Measurements from ENCODE around the gene VWF. TPM values are rescaled to one million over a fixed set of nuclear protein-coding genes. Genes with fewer than 3 reads are reported as not detected.

Gene VWF
- total RNA-seq, 2 donors from 2014 or later: 164 to 251 TPM

- TF ChIP-seq, protein P1, sequence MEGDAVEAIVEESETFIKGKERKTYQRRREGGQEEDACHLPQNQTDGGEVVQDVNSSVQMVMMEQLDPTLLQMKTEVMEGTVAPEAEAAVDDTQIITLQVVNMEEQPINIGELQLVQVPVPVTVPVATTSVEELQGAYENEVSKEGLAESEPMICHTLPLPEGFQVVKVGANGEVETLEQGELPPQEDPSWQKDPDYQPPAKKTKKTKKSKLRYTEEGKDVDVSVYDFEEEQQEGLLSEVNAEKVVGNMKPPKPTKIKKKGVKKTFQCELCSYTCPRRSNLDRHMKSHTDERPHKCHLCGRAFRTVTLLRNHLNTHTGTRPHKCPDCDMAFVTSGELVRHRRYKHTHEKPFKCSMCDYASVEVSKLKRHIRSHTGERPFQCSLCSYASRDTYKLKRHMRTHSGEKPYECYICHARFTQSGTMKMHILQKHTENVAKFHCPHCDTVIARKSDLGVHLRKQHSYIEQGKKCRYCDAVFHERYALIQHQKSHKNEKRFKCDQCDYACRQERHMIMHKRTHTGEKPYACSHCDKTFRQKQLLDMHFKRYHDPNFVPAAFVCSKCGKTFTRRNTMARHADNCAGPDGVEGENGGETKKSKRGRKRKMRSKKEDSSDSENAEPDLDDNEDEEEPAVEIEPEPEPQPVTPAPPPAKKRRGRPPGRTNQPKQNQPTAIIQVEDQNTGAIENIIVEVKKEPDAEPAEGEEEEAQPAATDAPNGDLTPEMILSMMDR (IDR thresholded peaks at IDR 0.05): no peak
- H3K4me1 ChIP-seq (ENCODE audit: control insufficient read depth in 1 of 2, low read depth in 2 of 2): no peaks in the 10 kb centered on the region
- no peaks in the 10 kb centered on the region for H3K36me3 ChIP-seq
- ATAC-seq (ENCODE audit: insufficient number of reproducible peaks, low FRiP score, low read depth): no peak
- H3K27ac ChIP-seq: no peak overlapping the region
- no peaks in the 10 kb centered on the region for H3K9me3 ChIP-seq
- H3K27me3 ChIP-seq (replicated peaks; ENCODE audit: insufficient read depth): no peaks in the 10 kb centered on the region
- DNase-seq (ENCODE audit: low spot score): no peak
- no peak overlapping the region for H3K4me3 ChIP-seq
Measured at GRCh38 chr12:6122201-6122600, 2.3 kb downstream of the VWF start.

- Histone ChIP-seq H3K27ac (no peak overlapping the region), H3K4me1 (ENCODE audit: control insufficient read depth in 1 of 2, low read depth in 2 of 2) (no peaks in the 10 kb centered on the region), H3K27me3 (replicated peaks; ENCODE audit: insufficient read depth) (no peaks in the 10 kb centered on the region), H3K9me3 (no peaks in the 10 kb centered on the region), H3K36me3 (no peaks in the 10 kb centered on the region), H3K4me3 (no peak overlapping the region)
- no peak for DNase-seq (ENCODE audit: low spot score)
- TF ChIP-seq, protein P1 (IDR thresholded peaks at IDR 0.05): no peak
- ATAC-seq (ENCODE audit: insufficient number of reproducible peaks, low FRiP score, low read depth): no peak
Measured at GRCh38 chr12:6120796-6121473, 3.5 kb downstream of the VWF start.

DNA sequence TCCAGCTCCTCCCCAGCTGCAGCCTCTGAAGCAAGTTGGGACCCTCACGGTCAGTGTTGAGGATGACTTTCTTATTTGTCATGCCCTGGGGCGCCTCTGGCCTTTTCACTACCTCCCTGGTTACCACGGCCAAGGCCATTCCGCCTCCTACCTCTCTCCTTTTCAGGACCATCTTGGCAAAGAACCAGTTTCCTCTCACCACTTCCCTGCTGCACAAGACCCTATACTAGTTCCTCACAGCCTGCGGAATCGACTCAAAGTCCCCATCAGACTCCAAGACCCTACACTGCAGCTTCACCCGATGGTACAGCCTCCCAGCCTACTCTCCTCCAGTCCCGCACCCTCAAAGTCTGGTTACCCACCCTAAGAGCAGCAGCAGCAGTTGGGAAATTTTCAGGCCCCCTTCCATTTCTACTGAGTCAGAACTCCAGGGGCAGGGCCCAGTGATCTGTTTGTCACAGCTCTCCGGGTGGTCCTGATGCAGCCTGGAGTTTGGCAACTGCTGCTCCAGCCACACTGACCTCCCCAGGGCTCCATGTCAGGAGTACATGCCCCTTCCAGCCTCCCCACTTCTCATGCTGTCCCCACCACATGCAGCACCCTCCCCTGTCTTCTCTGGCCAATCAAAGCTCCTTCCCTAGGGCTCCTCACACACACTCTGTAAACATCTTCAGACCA is 5.4 kb downstream of the VWF start:
- Histone ChIP-seq H3K36me3 (no peaks in the 10 kb centered on the region), H3K4me3 (no peak overlapping the region), H3K27me3 (replicated peaks; ENCODE audit: insufficient read depth) (no peaks in the 10 kb centered on the region), H3K27ac (no peak overlapping the region), H3K4me1 (ENCODE audit: control insufficient read depth in 1 of 2, low read depth in 2 of 2) (no peaks in the 10 kb centered on the region), H3K9me3 (no peaks in the 10 kb centered on the region)
- TF ChIP-seq, protein P1 (IDR thresholded peaks at IDR 0.05): no peak
- DNase-seq (ENCODE audit: low spot score) (no peak), ATAC-seq (ENCODE audit: insufficient number of reproducible peaks, low FRiP score, low read depth) (no peak)

- DNase-seq (ENCODE audit: low spot score): no peak
- no peaks in the 10 kb centered on the region for H3K9me3 ChIP-seq
- ATAC-seq (ENCODE audit: insufficient number of reproducible peaks, low FRiP score, low read depth): no peak
- TF ChIP-seq, protein P1 (IDR thresholded peaks at IDR 0.05): no peak
- no peaks in the 10 kb centered on the region for H3K27me3 ChIP-seq (replicated peaks; ENCODE audit: insufficient read depth)
- no peaks in the 10 kb centered on the region for H3K36me3 ChIP-seq
- H3K4me1 ChIP-seq (ENCODE audit: control insufficient read depth in 1 of 2, low read depth in 2 of 2): no peaks in the 10 kb centered on the region
- no peak overlapping the region for H3K27ac ChIP-seq
- H3K4me3 ChIP-seq: no peak overlapping the region
Measured at GRCh38 chr12:6116471-6117021, 7.9 kb downstream of the VWF start.

- H3K36me3 ChIP-seq: no peaks in the 10 kb centered on the region
- no peak overlapping the region for H3K4me3 ChIP-seq
- DNase-seq (ENCODE audit: low spot score): no peak
- ATAC-seq (ENCODE audit: insufficient number of reproducible peaks, low FRiP score, low read depth): no peak
- H3K27ac ChIP-seq: no peak overlapping the region
- no peaks in the 10 kb centered on the region for H3K9me3 ChIP-seq
- no peaks in the 10 kb centered on the region for H3K27me3 ChIP-seq (replicated peaks; ENCODE audit: insufficient read depth)
- no peaks in the 10 kb centered on the region for H3K4me1 ChIP-seq (ENCODE audit: control insufficient read depth in 1 of 2, low read depth in 2 of 2)
- TF ChIP-seq, protein P1 (IDR thresholded peaks at IDR 0.05): no peak
Measured at GRCh38 chr12:6115389-6115788, 9.1 kb downstream of the VWF start.
